ENCODE results near the gene TRPM2. TPM values are rescaled to one million over a fixed set of nuclear protein-coding genes. Genes with fewer than 3 reads are reported as not detected.

The TRPM2 gene
- total RNA-seq, 1 donor from 2014 or later: 0.09 TPM

GRCh38 chr21:44444286-44444931, 91.0 kb downstream of the TRPM2 start:
- peak in 1 of 2 experiments; percentile 14 for DNase-seq (ENCODE audit: low spot score in 2 of 2, unreplicated experiment in 2 of 2)
- Mint-ChIP-seq H3K9me3 (no peaks in the 10 kb centered on the region), H3K27me3 (ENCODE audit: low read depth) (no peaks in the 10 kb centered on the region), H3K4me3 (no peak overlapping the region), H3K4me1 (peaks cover 8% of the 10 kb centered on the region), H3K27ac (peak overlapping the region; percentile 91), H3K36me3 (no peaks in the 10 kb centered on the region)
- TF ChIP-seq CTCF (IDR thresholded peaks at IDR 0.05; ENCODE audit: unreplicated experiment): no peak

- Mint-ChIP-seq H3K27ac (peak overlapping the region; percentile 91), H3K4me3 (no peak overlapping the region), H3K4me1 (peaks cover 8% of the 10 kb centered on the region), H3K27me3 (ENCODE audit: low read depth) (no peaks in the 10 kb centered on the region), H3K9me3 (no peaks in the 10 kb centered on the region), H3K36me3 (no peaks in the 10 kb centered on the region)
- DNase-seq (ENCODE audit: low spot score in 2 of 2, unreplicated experiment in 2 of 2): no peak
- TF ChIP-seq CTCF (IDR thresholded peaks at IDR 0.05; ENCODE audit: unreplicated experiment): no peak
Observed at GRCh38 chr21:44445145-44445812, 91.9 kb downstream of the TRPM2 start.

- H3K27me3 Mint-ChIP-seq (ENCODE audit: low read depth): peaks cover 13% of the 10 kb centered on the region
- TF ChIP-seq CTCF (IDR thresholded peaks at IDR 0.05; ENCODE audit: unreplicated experiment): no peak
- DNase-seq (ENCODE audit: low spot score in 2 of 2, unreplicated experiment in 2 of 2): peak in 1 of 2 experiments; percentile 10
- H3K4me3 Mint-ChIP-seq: no peak overlapping the region
- H3K9me3 Mint-ChIP-seq: peaks cover 10% of the 10 kb centered on the region
- peaks cover 8% of the 10 kb centered on the region for H3K4me1 Mint-ChIP-seq
- H3K27ac Mint-ChIP-seq: no peak overlapping the region
- no peaks in the 10 kb centered on the region for H3K36me3 Mint-ChIP-seq
Observed at GRCh38 chr21:44448651-44449131, 95.3 kb downstream of the TRPM2 start.

GRCh38 chr21:44449473-44450363, 96.3 kb downstream of the TRPM2 start:
- peaks cover 8% of the 10 kb centered on the region for H3K4me1 Mint-ChIP-seq

More at GRCh38 chr21:44449473-44450363, 96.3 kb downstream of the TRPM2 start:
- Mint-ChIP-seq H3K9me3 (peaks cover 19% of the 10 kb centered on the region), H3K36me3 (no peaks in the 10 kb centered on the region), H3K4me3 (no peak overlapping the region), H3K27me3 (ENCODE audit: low read depth) (peaks cover 13% of the 10 kb centered on the region), H3K27ac (no peak overlapping the region)
- no peak for TF ChIP-seq CTCF (IDR thresholded peaks at IDR 0.05; ENCODE audit: unreplicated experiment)
- DNase-seq (ENCODE audit: low spot score in 2 of 2, unreplicated experiment in 2 of 2): no peak

Data from mesothelial cell of epicardium (in vitro differentiated cells).